ENCODE results near the gene TCEANC2.

DNA sequence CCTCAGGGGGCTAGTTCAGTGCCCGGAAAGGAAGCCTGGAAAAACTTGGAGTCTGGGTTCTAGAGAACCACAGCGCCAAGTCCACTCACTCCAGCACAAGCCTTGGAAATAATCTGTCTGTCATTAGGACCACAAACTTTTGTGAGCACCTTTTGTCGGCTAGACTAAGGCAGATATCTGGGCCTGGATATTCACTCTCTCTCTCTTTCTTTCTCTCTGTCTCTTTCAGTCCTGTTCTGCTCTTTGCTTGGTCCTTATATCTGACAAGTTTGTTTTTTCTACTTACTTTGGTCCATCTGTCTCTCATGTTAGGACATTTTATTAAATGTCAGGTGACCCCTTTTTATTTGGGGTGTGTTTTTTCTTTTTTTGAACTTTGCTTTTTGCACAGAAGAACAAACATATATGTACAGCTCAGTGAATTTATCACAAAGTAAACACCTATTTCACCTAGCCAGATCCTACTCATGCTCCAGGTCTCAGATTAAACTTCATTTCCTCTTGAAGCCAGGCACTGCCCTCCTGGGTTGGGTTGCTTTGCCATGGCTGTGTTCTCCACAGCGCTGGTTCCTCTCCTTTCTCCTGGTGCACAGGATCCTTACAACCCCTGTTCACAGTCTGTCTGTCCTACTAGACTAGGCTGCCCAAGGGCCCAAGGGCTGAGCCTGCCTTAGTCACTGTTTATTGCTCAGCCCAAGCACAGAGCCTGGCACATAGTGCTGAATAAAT, 40.8 kb downstream of the TCEANC2 start:
- TF ChIP-seq, protein P1, sequence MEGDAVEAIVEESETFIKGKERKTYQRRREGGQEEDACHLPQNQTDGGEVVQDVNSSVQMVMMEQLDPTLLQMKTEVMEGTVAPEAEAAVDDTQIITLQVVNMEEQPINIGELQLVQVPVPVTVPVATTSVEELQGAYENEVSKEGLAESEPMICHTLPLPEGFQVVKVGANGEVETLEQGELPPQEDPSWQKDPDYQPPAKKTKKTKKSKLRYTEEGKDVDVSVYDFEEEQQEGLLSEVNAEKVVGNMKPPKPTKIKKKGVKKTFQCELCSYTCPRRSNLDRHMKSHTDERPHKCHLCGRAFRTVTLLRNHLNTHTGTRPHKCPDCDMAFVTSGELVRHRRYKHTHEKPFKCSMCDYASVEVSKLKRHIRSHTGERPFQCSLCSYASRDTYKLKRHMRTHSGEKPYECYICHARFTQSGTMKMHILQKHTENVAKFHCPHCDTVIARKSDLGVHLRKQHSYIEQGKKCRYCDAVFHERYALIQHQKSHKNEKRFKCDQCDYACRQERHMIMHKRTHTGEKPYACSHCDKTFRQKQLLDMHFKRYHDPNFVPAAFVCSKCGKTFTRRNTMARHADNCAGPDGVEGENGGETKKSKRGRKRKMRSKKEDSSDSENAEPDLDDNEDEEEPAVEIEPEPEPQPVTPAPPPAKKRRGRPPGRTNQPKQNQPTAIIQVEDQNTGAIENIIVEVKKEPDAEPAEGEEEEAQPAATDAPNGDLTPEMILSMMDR (IDR thresholded peaks at IDR 0.05; ENCODE audit: poor library complexity, severe bottlenecking): no peak
- TF ChIP-seq EP300 (conservative IDR thresholded peaks at IDR 0.05; ENCODE audit: poor library complexity, severe bottlenecking) (no peak), RAD21 (conservative IDR thresholded peaks at IDR 0.05) (no peak), POLR2AphosphoS5 (IDR thresholded peaks at IDR 0.05) (no peak), TAF1 (IDR thresholded peaks at IDR 0.05; ENCODE audit: low read depth) (no peak), EZH2 (IDR thresholded peaks at IDR 0.05; ENCODE audit: borderline replicate concordance, insufficient read depth, low read length, poor library complexity, severe bottlenecking) (no peak), MXI1 (conservative IDR thresholded peaks at IDR 0.05; ENCODE audit: poor library complexity, severe bottlenecking) (no peak)
- TF ChIP-seq, protein P2, sequence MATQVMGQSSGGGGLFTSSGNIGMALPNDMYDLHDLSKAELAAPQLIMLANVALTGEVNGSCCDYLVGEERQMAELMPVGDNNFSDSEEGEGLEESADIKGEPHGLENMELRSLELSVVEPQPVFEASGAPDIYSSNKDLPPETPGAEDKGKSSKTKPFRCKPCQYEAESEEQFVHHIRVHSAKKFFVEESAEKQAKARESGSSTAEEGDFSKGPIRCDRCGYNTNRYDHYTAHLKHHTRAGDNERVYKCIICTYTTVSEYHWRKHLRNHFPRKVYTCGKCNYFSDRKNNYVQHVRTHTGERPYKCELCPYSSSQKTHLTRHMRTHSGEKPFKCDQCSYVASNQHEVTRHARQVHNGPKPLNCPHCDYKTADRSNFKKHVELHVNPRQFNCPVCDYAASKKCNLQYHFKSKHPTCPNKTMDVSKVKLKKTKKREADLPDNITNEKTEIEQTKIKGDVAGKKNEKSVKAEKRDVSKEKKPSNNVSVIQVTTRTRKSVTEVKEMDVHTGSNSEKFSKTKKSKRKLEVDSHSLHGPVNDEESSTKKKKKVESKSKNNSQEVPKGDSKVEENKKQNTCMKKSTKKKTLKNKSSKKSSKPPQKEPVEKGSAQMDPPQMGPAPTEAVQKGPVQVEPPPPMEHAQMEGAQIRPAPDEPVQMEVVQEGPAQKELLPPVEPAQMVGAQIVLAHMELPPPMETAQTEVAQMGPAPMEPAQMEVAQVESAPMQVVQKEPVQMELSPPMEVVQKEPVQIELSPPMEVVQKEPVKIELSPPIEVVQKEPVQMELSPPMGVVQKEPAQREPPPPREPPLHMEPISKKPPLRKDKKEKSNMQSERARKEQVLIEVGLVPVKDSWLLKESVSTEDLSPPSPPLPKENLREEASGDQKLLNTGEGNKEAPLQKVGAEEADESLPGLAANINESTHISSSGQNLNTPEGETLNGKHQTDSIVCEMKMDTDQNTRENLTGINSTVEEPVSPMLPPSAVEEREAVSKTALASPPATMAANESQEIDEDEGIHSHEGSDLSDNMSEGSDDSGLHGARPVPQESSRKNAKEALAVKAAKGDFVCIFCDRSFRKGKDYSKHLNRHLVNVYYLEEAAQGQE (IDR thresholded peaks at IDR 0.05; ENCODE audit: borderline replicate concordance): no peak
